NCI-H1092 treated with DMSO at 0.1 percent for 48 hours (cell line): ENCODE measurements around the gene PRKCA.
A peak's percentile ranks its signal among the peaks of the same experiment; 100 is the strongest.
"Not testable (repeated sequence)": the region's sequence is repeated elsewhere in the genome, so short reads cannot be mapped to it uniquely, and the experiment has no call there.

ENCODE experiments used
- DNase-seq: peaks from one replicate; lab custom pipeline; 2025; lab: John Stamatoyannopoulos, UW

Gene PRKCA

DNA sequence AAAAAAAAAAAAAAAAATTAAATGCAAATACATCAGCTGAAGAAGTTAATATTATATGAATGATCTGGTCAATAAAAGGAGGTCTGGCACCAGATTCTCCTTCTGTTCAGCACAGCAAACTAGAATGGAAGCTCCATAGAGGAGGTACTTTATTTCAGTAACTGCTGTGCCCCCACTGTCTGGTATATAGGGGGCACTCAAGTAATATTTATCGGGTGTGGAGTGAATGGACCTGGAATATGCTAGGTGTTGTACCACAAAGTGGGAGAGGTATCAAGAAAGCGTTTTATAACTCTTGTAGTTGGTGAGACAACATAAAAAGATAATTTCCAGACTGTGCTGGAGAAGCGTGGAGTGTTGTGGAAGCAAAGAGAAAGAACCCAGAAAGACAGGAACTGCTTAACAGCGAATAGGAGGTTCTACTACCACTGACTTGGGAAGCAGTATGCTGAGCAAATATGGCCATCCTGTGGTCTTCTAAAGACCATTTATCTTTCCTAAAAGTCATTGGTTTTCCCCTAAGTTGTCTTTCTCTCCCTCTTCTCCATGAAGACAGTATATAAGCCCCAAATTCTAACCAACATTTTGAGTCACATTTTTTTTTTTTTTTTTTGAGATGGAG is 12.2 kb upstream of the PRKCA start:
- peak; percentile 38 for DNase-seq

DNA sequence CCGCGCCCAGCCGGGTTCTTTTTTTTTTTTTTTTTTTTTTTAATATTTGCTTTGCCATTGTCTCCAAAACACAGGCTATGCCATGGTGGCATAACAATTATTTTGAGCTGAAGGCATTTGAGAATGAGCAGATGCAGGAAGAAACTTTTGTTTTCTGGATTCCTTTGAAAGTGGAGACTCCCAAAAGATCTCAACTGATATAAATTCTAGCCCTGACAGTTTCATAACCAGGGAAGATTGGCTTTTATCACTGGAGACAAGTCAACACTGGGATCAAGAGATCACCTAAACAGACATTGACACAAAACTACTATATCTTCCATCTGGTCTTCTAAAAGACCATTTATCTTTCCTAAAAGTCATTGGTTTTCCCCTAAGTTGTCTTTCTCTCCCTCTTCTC is 10.1 kb upstream of the PRKCA start:
- no peak for DNase-seq

DNA sequence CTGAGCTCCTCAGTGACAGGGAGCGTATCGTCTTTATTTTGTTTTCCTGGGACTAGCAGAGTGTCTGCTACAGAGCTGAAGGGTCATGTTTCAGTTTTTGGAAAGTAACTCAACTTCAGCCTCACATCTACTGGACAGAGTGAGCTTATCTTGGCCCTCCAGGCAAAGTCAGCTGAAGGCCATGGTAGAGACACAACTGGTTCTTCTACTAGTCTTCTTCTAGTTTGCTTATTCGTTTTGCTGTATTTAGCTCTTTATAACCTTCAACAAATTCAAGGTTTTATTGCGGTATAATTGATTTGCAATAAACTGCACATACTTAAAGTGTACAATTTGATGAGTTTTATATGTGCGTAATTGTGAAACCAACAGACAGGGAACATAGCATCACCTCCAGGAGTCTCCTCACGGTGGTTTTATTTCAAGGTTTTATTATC is 6.1 kb upstream of the PRKCA start:
- DNase-seq, result no peak

DNA sequence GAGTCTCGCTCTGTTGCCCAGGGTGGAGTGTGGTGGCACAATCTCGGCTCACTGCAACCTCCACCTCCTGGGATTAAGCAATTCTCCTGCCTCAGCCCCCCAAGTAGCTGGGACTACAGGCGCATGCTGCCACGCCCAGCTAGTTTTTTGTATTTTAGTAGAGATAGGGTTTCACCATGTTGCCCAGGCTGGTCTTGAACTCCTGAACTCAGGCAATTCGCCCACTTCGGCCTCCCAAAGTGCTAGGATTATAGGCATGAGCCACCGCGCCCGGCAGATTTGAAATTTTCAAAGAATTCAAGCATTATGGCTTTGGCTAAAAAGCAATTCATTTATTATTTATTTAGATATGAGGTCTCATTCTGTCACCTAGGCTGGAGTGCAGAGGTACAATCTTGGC is 5.0 kb upstream of the PRKCA start:
- not testable (repeated sequence) for DNase-seq

DNA sequence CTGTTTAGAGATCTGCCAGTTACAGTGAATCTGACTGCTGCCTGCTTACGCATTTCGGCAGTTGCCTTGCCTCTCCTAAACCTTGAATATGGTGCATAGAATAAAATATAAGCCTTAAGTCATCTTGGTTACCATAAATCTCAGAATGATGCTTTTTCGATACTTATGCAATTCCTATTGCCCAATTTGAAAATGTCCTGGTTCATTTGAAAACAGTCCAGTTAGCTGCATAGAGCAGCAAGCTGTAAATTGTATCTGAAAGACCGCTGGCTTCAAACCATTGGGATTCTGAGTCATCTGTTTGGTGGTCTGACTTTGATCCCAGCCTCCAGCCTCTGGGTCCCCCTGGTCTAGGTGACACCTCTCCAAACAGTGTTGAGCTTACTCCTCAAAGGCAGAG is 2.7 kb upstream of the PRKCA start:
- no peak for DNase-seq

DNA sequence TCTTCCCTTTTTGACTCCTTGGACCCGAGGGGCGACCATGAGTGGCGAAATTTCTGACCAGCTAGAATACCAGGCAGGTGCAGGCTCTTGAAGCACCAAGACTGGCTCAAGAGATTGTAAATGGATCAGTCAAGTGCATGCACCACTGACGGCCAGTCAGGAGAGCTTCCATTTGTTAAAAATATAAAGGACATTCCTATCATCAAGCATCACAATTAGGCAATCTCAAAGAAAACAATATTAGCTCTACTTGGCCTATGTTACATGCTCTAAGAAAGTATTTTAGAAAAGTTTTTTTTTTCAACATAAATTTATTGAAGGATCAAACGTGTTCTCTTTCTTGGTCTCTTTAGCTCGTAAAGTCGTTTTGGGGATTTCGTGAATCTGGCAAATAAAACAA is 1.5 kb upstream of the PRKCA start:
- DNase-seq, result no peak

DNA sequence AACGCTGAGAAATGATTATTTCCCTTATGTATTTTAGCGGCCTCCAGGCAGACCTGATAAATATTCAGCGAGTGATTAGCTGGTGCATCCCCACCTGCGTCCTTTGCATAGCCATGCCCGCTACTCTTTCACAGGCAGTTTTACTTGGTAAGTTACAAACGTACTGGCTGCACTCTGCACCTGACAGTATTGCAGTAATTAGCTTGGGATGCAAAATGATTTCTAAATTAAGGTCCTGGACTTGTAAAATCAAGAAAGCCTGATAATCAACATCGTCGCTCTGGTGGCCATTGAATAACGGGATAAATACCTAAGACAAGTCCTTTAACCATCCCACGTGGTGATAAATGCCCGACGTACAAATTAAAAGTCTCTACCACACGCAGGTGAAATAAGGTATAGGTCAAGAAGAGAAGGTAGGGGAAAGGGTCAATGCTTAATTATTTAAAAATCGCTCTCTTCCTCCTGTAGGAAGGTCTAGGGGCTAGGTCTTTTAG is 998 bp upstream of the PRKCA start:
- DNase-seq, result no peak

DNA sequence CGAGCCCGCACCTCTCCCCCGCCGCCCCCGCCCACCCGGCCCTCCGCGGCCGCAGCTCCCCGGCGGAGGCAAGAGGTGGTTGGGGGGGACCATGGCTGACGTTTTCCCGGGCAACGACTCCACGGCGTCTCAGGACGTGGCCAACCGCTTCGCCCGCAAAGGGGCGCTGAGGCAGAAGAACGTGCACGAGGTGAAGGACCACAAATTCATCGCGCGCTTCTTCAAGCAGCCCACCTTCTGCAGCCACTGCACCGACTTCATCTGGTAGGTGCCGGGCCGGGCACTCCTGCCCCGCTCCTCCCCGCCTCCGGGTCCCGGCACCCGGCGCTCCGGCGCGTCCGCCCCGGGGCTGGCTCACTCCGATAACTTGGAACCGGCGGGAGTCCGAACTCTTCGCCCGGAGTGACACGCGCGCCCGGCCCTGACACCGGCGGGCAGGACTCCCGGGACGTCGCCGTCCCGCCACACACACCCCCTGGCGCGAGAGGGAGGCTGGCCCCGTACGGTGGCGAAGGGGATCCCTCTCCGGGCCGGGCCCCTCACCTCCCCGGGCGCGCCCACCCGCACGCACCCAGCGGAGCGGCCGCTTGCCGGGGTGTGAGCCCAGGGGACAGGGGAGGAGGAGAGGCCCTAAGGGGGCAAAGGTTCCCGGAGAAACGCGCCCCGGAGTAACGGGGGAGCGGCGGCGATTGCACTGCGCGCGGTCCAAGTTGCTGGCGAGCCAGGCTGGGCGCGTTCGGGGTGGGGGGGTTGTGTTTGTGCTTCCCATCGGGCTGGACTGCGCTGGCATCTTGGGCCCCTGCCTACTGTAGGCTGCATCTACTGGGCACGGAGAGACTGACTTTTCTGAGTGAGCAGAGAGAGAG is 581 bp downstream of the PRKCA start:
- peak; percentile 45 for DNase-seq

DNA sequence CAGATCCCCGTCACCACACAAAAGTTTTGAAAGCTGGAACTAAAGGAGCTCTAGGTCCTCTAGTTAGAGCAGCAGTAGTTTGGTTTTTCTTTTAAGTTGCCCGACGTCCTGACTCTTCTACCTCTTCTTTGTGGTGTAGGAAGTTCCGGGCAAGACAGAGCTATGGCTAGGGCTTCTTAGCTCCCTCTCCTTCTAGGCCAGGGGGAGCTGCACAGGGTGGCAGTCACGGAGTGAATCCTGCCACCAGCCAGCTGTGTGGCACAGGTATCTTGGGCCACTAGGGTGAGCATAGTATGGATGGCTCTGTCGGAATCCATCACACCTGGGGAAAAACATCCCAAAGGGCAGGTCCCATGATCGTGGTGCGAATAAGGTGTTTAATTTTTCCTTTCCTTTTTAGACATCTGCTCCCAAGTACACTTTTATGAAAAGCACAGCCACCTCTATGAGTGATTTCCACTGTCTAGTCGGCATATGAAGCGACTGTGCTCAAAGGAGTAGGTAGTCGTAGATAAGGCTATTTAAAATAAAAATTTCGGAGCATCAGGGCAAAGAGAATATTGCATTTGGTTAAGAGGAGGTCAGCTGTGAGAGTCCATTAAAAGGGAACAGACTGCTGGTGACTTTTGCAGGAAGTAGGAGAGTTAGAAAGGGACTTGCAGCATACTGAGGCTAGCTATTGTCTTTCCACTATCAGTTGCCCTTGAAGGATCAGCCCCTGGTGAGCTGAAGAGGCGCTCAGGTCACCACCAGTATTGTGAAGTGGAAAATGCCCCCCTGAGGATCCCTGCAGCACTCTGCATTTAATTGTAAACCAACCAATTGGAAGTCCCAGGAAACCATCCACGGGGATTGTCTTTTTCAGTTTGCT is 2.1 kb downstream of the PRKCA start:
- DNase-seq, result peak; percentile 38

DNA sequence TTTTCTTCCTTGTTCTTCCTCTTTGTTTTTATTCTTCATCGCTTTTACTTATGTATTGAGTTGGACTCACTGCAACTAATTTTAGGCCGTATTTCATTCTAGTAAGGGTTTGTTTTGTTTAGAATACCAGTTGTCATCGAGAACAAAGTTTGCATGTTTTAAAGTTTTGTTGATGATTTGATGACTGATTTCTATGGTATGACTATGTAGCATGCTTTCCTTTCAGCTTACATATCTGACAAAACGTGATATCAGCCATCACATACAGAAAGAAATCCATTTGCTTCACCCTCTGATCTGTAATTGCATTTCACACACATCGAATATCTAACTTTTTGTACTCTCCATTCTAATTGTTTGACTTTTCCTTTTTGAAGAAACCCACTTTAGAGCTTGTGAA is 4.0 kb downstream of the PRKCA start:
- DNase-seq, result no peak

DNA sequence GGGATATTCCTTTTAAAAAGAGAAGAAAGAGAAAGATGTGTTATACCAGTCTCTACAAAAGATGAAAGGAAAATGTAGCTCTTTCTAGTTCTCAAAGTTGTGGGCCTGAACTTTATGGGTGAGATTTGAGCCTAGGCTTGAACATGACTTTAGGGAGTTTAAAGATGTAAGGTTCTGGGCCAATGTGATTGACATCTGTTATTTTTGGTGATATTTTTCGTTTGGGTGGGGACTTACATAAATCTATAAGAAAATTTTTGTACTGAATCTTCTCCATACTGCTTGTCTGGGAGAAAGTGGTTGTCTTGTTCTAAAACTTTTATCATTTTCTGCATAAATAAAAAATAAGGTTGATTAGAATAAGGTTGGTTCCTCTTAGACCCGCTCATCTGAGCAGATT is 4.8 kb downstream of the PRKCA start:
- no peak for DNase-seq

DNA sequence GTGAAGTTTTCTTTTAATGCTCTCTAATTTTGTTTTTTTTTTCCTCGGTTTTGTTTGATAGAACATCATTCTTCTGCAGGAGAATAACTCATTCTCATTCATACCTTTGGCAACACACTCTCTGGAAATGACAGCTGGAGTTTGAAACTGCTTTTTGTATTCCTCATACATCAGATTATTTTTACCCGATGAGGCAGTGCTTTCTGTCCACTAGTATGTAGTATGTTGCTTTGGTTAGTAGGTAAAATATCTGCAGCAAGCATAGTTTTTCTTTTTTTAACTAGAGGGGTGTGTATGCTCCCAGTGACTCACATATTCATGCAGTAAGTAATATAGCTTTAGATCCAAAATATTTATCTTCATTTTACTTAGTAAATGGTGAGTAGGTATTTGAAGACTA is 6.4 kb downstream of the PRKCA start:
- DNase-seq, result no peak

DNA sequence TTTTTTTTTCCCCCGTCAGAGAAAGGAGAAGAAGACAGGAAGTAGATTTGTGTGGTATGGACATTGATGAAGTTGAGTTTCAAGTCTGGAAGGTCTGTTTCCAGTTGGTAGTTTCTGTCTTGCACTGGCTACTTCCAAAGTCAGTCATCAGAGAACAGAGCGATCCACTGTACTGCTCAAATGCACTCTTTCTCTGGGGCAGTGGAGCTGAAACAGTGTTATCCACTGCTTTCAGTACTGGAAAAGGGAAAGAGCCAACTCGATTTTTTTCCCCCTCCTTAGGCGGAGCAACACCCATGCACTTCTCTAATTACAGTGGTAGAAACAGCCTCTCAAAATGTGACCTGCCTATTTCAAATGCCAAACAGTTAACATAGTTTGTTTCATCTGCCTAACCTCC is 7.4 kb downstream of the PRKCA start:
- no peak for DNase-seq

DNA sequence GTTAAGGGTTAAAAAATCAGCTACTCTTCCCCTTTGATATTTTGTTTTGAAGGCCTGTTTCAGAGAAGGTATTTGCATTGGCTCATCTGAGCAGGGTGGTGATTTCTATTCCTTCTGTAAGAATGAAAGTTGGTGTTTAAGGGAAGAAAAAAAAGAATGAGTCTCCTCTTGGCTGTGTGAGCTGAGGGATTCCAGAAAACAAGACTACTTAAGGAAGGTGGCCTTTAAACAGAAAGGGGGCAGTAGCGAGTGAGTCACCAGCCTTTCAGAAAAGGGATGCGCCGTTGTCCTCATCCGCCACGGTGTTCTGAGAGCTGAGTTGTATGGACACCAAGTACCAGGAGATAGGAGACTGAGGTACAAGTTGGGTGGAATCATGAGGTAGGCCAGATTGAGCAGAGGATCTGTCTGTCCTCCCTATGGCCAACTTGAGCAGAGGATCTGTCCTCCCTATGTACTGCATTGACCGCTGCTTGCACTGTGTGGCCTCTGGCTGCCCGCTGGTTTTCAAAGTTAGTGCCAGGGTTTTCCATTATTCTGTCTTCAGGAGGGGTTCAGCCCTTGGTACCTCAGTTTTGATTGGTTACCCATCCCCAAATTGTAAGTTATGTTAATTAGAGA is 8.2 kb downstream of the PRKCA start:
- DNase-seq, result no peak

DNA sequence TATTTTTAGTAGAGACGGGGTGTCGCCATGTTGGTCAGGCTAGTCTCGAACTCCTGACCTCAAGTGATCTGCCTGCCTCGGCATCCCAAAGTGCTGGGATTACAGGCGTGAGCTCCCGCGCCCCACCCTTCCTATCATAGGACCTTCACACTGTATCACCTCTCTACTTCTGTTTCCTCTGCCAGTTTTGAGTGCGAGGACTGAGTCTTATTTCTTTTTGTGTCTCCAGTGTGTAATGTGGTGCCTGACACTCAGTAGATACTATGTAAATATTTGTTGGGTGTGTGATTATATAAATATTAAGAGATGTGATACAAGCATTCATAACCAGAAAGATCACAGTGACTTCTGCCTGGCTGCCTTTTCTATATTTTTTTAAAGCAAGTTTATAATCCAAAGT is 10.5 kb downstream of the PRKCA start:
- DNase-seq, result no peak

DNA sequence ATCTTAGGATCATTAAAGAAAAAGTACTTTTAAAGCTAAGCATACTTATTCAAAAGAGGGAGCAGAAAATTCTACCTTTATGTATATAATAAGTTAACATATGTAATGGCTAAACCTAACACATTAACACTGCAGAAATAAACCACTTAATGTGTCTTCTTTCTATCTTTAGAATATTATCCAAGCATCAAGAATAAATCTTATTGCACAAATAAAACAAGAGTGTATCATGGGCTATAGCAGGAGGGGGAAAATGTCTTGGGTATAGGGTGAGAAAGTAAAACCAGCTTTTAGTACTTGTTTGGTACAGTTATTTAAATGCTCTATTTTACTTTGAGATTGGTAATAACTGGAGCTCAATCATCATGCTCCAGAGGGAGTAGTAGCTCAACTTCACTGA is 10.9 kb downstream of the PRKCA start:
- no peak for DNase-seq

DNA sequence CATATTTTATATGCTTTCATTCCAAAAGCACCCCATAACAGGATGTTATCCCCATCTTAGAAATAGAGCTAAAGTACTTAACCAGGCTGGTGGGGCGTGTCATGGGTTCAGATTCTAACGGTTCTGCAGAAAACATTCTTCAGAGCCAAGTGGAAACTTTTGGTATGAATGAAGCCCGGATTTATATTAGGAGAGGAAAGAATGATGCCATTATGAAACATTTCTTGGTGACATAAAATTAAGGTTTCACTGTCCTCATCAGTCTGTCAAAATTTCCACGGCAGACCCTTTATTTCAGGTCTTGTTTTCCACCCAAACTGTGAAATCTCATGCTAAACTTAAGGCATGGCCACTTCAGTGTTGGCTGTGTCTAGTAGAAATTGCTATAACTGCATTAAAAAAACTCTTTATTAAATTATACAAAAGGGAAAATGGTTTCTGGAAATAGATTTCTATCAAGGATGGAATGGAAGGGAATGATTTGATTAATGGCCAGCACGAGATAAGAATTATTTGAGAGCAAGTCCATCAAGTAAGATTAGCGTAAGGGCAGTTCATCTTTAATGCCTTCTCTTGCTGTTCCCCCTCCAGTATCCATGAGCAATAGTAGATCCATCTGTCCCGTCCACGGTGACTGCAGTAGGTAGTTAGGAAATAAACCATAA is 11.7 kb downstream of the PRKCA start:
- no peak for DNase-seq

DNA sequence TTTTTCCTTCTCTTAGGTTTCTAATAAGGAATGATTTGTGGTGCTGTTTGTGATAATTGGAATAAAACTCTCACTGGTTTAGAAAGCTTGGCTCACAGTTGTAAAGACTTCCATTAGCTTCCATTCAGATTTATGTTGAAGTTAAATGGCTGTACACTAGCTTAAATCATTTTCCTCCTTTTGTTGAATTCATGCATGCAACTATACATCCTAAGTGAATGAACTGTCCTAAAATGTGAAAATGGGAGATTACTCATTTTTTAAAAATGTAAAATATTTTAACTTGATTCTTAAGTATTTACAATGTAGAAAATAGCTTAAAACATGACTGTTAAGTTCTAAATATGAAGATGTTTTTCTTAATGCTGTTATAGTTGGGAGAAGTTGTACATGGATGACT is 15.2 kb downstream of the PRKCA start:
- no peak for DNase-seq

DNA sequence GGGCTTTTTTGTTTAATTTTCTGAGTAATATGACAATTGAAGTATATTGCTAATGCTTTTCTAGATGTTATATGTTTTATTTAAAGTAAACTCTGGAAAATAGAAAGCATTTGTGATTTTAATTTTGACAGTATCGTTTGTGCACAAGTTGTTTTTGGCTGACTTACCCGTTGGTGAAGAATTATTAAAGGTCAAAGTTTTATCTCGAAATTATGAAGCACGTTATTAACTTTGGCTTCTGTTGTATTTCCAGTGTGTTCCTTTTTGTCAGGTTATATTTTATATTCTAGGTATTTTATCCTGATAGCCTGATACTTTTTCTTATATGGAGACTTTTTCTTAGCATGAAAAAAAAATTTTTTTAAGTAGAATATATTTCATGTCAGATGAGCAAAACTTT is 16.8 kb downstream of the PRKCA start:
- DNase-seq, result no peak

DNA sequence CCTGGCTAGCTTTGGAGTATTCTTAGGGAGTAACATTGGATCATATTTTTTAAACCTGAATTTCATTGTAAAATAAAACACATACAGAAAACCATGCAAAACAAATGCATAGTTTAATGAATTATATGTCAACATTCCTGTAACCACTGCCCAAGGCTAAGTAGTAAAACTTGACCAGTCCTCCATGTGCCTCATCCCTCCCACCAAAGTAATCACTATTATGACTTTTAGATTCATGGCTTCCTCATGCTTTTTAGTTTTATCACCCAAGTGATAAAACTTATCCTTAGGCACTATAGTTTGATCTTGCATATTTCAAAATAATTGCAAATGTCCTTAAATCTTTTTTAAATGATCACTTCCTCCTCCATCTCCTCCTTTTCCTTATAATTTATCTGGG is 20.4 kb downstream of the PRKCA start:
- no peak for DNase-seq

DNA sequence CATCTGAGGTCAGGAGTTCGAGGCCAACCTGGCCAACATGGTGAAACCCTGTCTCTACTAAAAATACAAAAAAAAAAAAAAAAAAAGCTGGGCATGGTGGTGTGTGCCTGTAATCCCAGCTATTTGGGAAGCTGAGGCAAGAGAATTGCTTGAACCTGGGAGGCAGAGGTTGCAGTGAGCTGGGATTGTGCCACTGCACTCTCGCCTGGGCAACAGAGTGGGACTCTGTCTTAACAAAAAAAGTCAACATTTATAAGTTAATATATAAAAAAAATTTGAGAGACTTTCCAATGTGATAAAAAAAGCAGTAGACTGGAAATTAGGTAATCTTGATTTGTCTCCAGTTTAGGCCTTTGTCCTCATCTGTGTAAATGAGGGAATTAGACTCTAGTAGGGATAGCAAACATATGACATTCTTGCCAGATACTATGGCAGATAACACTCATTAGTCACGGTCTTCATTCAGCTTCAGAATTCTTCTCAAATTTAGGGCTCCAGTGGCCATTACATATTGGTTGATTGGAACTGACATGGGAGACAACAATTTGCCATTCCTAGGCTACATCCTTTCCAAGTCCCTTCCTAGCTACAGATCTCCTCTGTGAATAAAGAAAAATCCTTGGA is 22.1 kb downstream of the PRKCA start:
- not testable (repeated sequence) for DNase-seq
